Stimulated activated CD4-positive, alpha-beta T cell treated with anti-CD3 and anti-CD28 coated beads, Interleukin-1b, Interleukin-23, amount 100 ng/mL, for 48 hours (primary cell): Measurements from ENCODE around the gene ATP10A.

Experiments used
- DNase-seq: peaks from one replicate; pipeline ENCODE4 v3.0.0-alpha.2; 2020

Gene ATP10A

DNA sequence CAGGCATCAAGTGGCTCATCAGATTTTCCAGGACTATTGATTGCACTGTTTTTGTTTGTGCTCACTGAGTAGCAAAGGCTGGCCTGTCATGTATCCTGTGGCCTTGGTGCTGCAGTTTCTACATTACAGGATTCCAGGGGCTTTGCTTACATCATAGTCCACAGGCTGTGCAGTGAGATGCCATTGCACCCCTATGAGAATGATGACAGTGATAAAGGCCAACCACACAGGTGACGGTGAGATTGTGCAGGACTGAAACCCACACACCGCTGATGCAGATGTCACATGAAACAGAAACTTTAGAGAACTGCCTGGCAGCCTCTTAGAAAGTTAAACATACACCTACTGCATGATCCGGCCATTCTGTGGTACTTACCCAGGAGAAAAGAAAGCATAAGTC lies 229.3 kb downstream of the ATP10A start:
- no peak for DNase-seq

GRCh38 chr15:25631971-25632370 lies 231.2 kb downstream of the ATP10A start:
- DNase-seq = no peak
